Activated T-cell treated with anti-CD3 and anti-CD28 coated beads, Interleukin-2, amount 50 U/mL, for 48 hours (primary cell): Measurements from ENCODE around the gene SPOPL.
"Not testable (repeated sequence)": the region's sequence is repeated elsewhere in the genome, so short reads cannot be mapped to it uniquely, and the experiment has no call there.

Experiments
- DNase-seq, 2 experiments: peaks; one replicate each; pipeline ENCODE4 v3.0.0-alpha.2; 2020

The SPOPL gene

DNA sequence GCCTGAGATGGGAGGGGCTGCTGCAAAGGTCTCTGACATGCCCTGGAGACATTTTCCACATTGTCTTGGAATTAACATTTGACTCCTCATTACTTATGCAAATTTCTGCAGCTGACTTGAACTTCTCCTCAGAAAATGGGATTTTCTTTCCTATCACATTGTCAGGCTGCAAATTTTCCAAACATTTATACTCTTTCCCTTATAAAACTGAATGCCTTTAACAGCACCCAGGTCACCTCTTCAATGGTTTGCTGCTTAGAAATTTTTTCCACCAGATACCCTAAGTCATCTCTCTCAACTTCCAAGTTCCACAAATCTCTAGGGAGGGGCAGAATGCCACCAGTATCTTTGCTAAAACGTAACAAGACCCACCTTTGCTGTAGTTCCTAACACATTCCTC, 22.8 kb downstream of the SPOPL start:
- not testable (repeated sequence) for DNase-seq

DNA sequence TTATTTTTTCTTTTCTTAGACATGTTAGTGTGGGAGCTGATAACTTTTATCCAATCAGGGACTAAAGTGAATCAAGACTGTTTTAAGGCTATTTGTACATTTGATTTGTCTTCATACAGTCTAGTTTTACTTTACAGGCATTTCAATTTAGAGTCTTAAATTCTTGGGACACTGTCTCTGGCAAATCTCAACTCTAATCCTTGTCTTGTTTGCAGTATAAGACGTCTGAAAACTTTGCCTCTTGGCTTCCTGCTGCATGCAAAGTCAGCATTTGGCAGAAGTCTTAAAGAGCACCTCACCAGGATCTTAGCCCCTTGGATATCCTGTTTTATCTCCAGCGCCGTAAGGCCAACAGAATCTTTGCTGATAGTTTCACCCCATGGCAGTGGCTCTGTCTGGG, 30.3 kb downstream of the SPOPL start:
- DNase-seq: no peak

DNA sequence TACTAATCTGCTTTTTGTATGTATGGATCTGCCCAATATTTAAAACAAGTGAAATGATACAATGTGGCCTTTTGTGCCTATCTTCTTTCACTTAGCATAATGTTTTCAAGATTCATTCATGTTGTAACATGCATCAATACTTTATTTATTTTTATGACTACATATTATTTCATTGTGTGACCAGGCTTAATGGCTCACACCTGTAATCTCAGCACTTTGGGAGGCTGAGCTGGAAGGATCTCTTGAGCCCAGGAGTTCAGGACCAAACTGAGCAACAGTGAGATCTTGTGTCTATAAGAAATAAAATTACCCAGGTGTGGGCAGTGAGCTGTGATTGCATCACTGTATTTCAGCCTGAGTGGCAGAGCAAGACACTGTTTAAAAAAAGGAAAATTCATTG, 33.2 kb downstream of the SPOPL start:
- no peak for DNase-seq

DNA sequence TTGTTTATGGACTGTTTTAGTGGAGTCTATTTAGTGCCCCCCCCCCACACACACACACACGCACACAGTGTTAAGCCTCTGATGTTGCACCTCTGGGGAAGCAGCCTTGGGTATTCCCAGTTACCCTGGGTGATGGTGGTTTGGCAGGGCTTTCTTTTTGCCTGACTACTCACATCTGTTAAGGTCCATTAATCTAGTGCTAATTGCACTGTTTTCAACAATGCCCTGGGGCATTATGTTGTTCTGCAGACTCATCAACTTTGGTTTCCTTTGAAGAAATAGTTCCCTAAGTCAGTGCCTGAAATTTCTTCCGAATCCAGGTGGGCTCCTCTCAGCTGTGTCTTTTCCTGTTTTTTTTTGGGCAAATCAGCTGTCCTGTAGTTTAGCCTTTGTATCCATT, 34.7 kb downstream of the SPOPL start:
- no peak for DNase-seq

DNA sequence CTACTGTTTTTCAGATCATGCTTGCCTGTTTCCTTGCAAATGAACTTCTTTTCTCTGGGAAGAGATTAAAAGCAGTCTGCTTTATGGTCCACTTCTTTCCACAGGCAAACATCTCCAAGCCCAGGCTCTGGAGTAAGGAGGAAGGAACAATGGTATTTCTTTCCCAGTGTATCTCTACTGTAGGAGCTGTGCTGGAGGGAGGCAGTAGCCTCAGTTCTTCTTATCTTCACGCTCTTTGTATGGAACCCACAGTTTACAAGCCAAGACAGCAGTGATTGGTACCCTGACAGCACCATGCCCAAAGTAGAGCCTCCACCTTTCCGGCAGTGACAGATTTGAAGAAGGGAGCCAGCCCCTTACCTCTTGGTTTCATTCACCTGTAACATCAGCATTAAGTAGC, 35.2 kb downstream of the SPOPL start:
- no peak for DNase-seq

DNA sequence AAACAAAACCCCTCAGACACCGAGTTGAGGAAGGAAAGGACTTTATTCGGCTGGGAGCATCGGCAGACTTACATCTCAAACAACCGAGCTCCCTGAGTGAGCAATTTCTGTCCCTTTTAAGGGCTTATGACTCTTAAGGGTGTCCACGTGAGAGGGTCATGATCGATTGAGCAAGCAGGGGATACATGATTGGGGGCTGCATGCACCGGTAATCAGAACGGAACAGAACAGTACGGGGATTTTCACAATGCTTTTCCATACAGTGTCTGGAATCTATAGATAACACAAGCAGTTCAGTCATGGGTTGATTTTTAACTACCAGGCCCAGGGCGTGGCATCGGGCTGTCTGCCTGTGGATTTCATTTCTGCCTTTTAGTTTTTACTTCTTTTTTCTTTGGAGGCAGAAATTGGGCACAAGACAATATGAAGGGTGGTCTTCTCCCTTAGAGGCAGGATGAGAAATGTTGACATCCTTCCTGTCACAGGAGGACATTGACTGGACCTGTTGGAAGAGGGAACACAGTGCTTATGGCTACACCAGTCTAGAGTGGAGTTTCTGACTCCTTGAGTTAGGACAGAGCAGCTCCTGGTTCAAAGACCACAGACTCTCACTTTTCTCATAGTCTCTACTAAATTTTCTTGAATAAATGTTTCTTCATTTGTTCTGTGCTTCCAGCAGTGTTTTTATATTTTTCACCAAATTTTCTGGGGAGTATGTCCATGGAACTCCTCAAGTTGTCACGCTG, 35.8 kb downstream of the SPOPL start:
- DNase-seq: no peak

DNA sequence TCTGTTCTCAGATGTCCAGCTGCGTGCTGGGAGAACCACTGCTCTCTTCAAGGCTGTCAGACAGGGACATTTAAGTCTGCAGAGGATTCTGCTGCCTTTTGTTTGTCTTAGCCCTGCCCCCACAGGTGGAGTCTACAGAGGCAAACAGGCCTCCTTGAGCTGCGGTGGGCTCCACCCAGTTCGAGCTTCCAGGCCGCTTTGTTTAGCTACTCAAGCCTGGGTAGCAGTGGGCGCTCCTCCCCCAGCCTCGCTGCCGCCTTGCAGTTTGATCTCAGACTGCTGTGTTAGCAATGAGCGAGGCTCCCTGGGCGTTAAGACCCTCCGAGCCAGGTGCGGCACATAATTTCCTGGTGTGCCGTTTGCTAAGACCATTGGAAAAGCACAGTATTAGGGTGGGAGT, 42.6 kb downstream of the SPOPL start:
- not testable (repeated sequence) for DNase-seq

DNA sequence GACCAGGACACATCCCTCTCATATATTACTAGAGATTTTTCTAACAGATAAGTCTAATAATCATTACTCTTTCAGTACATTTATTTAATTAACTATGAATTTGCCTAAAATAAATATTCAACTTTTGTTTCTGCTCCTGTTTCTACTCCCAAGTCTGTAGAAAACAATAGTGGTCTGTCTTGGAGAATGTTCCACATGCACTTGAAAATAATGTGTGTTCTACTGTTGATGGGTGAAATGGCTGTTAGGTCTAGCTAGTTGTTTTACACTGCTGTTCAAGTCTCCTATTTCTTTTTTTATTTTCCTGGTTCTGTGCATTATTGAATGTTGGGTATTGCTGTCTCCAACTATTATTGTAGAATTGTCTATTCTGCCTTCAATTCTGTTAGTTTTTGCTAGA, 47.2 kb downstream of the SPOPL start:
- DNase-seq: no peak

DNA sequence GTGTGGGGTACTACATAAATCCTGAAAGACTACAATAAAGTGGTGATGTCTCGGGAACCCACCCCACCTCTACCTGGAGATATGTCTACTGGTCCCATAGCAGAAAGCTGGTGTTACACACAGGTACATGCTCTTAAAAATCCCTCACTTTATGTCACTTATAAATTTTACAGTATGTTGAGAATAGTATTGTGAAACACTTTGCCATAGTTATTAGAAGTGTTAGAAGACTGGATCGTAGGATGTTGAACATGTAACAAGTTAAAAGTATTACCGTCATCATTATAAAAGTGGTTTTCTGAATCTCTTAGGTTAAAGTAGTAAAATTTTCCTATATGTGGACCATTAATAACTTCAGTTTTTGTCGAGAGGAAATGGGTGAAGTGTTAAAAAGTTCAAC, 48.6 kb downstream of the SPOPL start:
- DNase-seq: no peak

DNA sequence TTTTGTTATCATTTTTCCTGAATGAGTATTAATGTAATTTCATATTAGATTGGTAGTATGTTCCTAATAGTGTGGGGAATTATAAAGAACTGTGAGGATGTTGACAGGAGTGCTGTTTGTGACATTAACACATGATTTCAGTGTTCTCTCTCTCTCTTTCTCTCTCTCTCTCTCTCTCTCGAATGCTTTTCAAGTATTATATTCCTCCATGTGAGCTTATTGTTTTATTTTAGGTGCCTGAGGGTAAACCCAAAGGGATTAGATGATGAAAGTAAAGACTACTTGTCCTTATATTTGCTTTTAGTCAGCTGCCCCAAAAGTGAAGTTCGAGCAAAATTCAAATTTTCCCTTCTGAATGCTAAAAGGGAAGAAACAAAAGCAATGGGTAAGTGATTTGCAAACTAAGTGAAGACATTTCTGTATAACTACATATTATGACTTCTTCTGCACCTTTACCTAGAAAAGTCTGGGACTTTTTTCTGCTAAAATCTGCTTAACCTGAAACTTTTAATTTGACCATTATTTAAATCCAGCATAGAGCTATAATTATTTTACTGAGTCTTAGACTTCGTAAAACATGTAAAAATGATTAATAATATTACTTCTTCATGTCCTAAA, 49.2 kb downstream of the SPOPL start:
- no peak for DNase-seq

DNA sequence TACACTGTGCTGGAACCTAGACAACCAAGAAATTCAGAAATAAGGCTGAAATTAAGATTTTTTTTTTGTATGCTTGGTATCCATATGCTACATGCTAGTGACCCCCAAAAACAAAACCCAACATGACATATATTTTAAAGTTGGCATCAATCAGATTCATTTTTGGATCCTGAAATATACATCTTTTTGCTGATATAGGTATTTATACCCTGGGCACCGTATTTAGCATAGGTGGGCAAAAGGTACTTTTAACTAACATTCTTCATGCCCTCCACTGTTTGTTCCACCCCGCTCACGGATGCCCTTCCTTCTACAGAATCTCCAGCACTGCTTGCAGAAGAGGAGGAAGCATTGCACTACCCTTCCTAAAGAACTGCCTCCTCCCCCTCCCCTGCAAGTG, 52.6 kb downstream of the SPOPL start:
- no peak for DNase-seq

DNA sequence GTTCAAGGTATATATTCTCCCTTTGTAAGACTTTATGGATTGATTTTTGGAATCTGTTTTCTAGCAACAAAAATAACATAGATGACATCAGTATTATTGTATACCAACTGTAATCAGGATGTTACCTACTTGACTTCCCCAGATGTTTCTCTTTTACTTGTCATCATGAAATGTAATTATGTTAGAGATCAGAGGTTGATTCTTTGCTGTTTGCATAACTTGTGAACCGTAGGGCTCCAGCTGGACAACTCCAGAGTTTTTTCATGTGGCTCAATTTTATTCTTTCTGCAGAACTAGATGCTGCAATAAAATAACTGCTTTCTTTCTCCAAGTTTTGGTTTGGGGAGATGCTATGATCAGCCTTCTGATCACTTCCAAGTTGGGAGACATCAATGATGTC, 58.1 kb downstream of the SPOPL start:
- DNase-seq: no peak

DNA sequence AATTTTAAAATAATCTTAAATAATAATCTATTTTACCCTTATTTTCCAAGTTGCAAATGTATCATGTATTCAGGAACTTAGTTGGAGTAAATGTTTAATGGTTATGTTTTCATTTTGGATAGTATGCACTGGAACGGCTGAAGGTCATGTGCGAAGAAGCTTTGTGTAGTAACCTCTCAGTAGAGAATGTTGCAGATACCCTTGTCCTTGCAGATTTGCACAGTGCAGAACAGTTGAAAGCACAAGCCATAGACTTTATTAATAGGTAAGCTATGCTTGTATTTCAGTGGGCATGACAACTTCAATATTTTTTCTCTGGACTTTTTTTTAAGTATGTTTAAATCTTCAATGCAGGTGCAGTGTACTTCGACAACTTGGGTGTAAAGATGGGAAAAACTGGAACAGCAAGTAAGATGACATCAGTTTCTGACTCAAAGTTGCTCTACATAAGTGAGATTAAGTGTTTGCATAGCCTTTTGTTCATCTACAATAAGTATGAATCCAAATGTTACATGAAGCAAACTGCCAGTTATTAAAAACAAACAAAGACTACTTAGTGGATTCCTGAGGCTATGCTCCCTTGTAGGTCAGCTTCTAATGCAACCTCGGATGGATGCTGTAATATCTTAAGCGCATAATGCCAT, 63.1 kb downstream of the SPOPL start:
- no peak for DNase-seq

DNA sequence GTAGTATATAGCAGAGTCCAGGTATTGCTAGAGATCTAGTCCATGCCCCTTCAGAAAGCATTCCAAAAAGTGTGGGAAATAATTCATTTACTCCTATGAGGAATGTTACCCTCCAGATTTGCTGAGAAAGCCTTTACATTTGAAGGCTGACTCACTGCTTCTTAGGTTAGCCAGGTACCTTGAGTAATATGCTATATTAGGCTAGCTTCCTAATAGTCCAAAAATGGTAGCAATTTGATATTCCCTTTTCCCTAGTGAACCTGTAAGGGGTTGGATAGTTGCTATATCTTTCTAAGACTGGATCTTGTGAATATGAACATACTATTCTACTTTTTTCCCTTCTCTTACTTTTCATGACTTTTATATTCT, 63.6 kb downstream of the SPOPL start:
- DNase-seq: no peak

DNA sequence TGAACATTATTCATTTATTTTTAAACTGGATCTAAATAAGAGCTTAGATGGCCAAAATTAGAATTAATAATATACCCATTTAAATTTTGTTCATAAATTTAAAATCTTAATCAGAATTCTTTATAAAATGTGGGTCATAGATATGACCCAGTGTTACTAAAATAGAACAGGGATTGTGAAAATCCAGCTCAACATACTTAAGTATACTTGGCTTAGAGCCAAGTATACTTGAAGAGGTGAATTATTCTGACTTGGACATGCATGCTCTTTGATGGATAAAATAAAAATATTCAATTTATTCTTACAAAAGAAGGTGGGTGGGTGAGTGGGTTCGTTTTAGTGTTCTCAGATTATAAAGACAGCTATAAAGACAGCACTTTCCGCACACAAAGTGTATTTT, 70.7 kb downstream of the SPOPL start:
- no peak for DNase-seq

DNA sequence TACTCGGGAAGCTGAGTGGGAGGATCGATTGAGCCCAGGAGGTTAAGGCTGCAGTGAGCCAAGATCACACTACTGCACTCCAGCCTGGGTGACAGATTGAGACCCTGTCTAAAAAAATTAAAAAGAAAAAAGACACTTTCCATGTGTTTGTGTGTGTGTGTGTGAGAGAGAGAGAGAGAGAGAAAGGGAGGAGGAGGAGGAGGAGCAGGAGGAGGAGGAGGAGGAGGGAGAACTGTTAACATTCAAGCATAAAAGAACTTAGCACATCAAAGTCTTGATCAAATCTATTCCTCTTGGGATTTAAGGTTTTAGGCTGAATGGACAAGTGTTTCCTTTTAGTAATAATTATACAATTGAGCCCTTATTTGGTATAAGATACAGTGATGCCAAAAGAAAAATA, 75.5 kb downstream of the SPOPL start:
- DNase-seq: no peak

DNA sequence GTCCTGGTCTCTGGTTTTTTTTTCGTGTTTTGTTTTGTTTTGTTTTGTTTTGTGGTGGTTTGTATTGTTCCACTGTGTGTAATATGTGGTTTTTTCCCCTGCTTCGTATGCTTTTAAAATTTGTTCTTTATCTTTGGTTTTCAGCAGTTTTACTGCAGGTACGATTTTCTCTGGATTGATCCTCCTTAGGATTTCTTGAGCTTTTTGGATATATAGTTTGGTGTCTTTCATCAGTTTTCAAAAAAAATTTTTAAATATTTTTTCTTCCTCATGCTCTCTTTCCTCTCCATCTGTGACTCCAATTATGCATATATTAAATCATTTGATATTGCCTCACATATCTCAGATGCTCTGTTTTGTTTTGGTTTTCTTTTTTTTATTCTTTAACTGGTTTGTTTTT, 78.0 kb downstream of the SPOPL start:
- no peak for DNase-seq

DNA sequence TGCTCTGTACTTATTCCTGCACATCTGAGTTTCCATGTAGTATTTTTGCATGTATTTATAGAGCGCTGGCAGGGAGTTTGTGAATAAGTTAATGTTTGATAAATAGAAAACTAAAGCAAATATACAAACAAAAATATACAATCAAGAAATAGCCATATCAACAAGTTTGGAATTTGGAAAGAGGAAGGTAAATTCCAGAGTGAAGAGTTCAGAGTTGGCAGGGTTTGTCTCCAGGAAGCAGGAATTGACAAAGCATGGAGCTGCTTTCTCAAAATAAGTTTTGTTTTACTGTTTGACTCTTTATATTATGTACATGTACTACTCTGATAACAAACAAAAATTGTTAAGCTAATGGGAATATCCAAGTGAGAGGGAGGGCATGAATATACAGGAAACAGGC, 80.3 kb downstream of the SPOPL start:
- no peak for DNase-seq

DNA sequence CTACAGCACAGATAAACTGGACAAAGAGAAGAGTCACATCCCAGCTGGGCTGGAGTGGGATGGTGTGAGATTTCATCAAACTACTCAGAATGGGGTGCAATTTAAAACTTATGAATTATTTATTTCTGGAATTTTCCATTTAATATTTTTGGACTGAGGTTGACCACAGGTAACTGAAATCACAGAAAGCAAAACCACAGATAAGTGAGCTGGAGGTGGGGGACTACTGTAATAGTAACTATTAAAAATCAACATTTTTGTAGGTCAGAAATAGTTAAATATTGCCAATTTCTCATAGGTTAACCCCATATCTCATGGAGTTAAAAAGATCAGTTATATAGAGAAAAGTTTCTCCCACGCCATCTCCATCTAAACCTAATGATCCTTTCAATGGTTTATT, 88.1 kb downstream of the SPOPL start:
- no peak for DNase-seq

DNA sequence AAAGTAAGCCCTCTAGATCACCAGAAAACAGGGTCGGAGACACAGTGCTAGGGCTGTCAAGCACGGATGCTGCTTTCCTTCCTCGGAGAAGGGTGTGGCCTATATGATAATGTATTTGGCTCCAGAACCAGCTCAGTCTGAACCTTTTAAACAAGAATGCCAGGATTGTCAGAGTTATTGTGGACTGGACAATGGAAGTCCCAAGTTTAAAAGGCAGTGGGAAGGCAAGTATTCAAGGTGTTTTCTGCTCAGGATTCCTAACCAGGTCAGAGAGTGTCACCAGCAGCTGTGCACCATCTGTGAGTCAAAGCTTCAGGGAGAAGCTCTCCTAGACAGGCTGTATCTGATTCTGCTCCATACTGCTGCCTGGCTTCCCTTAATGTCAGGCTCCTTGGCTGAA, 94.8 kb downstream of the SPOPL start:
- DNase-seq: no peak

DNA sequence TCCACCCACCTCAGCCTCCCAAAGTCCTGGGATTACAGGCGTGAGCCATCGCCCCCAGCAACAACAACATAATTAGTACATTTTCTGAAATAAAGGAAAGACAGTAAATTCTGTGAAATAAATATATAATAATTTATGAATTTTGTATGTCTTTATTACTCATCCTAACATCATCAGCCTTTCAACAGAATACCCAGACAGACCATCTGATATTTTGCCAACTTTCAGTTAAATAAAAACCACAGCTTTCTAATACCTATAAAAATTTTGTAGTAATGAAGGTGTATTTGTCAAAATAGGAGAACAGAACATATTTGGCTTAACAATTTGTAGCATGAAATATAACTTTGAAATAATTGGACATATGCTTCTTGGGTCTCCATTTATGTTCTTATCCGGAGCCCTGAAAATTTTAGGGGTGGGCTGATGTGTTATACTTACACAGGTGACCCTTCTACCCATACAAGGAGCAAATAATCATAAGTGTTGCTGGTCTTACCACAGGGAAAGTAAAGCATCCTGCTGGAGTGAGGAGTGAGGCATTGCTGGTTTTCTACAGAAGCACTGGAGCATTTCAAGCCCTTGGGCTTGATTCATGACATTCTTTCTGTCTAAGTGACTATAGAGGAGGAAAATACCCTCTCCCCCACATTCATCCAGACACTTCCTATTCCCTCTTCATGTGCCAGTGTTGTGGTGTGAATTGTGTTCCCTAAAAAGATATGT, 99.3 kb downstream of the SPOPL start:
- DNase-seq: no peak

DNA sequence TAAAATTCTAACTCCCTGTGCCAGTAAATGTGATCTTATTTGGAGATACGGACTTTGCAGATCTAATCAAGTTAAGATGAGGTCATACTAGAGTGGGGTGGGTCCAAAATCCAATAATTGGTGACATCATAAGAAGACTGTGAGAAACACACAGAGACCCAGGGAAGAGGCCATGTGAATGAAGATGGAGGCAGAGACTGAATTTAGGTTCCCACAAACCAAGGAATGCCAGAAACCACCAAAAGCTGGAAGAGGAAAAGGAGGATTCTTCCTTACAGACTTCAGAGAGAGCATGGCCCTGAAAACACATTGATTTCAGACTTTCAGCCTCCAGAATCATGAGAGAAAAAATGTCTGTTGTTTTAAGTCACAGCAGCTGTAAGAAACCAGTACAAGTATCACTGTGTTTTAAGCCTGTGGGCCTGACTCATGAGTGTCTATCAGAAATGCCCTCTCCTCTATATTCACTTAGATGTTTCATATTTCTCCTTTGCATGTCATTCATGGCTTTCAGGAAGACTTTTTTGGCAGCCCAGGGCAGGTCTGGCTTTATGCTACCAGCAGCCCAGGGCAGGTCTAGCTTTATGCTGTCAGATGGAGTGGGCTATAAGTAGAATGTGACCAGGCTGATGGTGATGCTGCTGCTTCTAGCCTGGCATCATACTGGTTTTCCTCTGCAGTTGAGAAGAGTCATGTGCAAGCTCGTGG, 100.0 kb downstream of the SPOPL start:
- DNase-seq: no peak

DNA sequence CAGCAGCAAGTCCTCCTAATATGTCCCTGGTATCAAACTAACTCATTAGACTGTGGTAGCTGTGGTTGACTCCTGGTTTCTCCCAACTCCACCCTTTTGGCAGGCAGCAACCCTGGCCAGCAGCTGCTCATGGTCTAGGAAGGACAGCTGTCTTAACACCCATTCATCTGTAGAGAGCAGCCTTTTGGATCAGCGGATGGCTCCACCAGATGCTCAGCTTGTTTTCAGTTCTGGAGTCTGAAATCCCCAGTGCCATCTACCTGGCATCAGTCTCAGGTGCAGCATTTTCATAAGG, 100.5 kb downstream of the SPOPL start:
- no peak for DNase-seq

DNA sequence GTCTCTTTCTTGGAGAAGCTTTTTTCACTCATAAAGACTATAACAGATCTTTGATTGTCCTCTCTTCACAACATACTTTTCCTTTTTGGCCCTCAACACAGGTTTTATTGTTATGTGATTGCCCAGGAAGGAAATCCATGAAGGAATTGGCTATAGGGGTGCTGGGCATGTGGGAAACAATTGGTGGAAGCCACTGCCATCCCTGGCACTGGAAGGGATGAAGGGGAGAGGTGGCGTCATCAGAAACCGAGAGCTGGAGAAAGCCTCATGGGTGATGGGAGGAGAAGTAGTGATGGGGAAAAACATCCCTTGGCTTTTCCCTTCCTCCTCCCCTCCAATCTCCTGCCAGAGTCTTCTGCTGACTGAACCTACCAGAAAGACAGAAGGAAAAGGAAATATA, 106.2 kb downstream of the SPOPL start:
- DNase-seq: no peak
